C4-2B (cell line): ENCODE data around the gene TBX4.

ENCODE experiments used
- ZFX ChIP-seq: fragments of 450-650 bp; IDR thresholded peaks from 2 replicates; pipeline ENCODE4 v1.6.1; 2017
- TF ChIP-seq, protein P1 (sequence below): fragments of 450-650 bp; conservative IDR thresholded peaks from 2 replicates; pipeline ENCODE4 v1.5.1; 2017; ENCODE audit warnings: mild to moderate bottlenecking

DNA sequence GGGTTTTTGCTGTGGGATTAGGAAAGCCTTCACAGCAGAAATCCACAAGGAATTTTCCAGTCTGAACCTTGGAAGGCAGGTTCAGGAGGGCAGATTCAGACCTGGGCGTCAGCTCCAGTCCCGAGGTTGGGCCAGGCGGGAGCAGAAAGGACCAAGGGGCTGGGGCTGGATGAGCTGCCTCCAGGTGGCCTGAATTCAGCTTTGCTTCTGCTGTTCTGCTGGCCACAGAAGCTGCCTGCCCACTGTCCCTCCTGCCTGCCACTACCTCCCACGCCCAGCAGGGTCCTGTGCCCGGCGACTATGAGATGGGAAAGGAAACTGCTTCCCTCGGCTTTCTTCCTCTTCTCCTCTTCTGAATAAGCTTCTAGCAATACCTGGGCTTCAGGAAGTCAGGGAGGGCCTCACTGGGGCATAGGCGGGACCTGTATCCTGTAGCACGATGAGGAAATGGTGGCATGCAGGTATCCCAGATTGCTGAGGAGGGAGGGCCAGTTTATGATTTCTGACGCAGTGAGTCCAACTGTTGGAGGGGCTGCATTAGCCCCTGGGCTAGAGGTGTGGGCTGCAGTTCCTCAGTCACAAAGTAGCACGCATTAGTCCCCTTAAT, 18.4 kb downstream of the TBX4 start:
- TF ChIP-seq, protein P1, sequence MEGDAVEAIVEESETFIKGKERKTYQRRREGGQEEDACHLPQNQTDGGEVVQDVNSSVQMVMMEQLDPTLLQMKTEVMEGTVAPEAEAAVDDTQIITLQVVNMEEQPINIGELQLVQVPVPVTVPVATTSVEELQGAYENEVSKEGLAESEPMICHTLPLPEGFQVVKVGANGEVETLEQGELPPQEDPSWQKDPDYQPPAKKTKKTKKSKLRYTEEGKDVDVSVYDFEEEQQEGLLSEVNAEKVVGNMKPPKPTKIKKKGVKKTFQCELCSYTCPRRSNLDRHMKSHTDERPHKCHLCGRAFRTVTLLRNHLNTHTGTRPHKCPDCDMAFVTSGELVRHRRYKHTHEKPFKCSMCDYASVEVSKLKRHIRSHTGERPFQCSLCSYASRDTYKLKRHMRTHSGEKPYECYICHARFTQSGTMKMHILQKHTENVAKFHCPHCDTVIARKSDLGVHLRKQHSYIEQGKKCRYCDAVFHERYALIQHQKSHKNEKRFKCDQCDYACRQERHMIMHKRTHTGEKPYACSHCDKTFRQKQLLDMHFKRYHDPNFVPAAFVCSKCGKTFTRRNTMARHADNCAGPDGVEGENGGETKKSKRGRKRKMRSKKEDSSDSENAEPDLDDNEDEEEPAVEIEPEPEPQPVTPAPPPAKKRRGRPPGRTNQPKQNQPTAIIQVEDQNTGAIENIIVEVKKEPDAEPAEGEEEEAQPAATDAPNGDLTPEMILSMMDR, result no peak
- no peak for TF ChIP-seq ZFX
